H1 (cell line): ENCODE results near the gene R3HDM2. TPM values are rescaled to one million over a fixed set of nuclear protein-coding genes. Genes with fewer than 3 reads are reported as not detected.

ENCODE experiments used
- CHD2 ChIP-seq: IDR thresholded peaks from 2 replicates; pipeline ENCODE4 v1.6.1; 2012; ENCODE audit warnings: low read length, improper control_type of control experiment
- NRF1 ChIP-seq: IDR thresholded peaks from 2 replicates; pipeline ENCODE4 v1.6.1; 2011; ENCODE audit warnings: mild to moderate bottlenecking, low read depth, low read length, improper control_type of control experiment
- POLR2AphosphoS5 ChIP-seq: IDR thresholded peaks from 2 replicates; pipeline ENCODE4 v1.6.1; 2011; ENCODE audit warnings: low read depth, low read length
- polyA plus RNA-seq, 7 experiments: library from polyadenylated mRNA; depleted of rRNA in 3 of 7; stranded (reverse) in 5 of 7; unstranded in 2 of 7; fragments of >200 nt in 5 of 7; fragments of 200-250 nt in 2 of 7; gene quantifications; 1 replicate in 5 of 7; 2 replicates in 1 of 7; 4 replicates in 1 of 7; pipeline versions ENCODE4 v1.2.1 to v1.2.3, GENCODE V29; 2011 to 2013; ENCODE audit warnings: missing spikeins in 2 of 7, mixed read lengths in 2 of 7
- total RNA-seq: library from RNA; stranded (reverse); fragmentation: NEBNext Ultra II Directional; extraction: Animal tissue kit (Norgen Biotek cat#: 25700); gene quantifications from 2 replicates; pipeline ENCODE4 v1.2.1, GENCODE V29; 2021

The R3HDM2 gene
- total and polyA plus RNA-seq, 2 of the 8 experiments (the other 6 are each of a cell fraction or from before 2014, with no cell fraction given), result 25.6 to 27.0 TPM

DNA sequence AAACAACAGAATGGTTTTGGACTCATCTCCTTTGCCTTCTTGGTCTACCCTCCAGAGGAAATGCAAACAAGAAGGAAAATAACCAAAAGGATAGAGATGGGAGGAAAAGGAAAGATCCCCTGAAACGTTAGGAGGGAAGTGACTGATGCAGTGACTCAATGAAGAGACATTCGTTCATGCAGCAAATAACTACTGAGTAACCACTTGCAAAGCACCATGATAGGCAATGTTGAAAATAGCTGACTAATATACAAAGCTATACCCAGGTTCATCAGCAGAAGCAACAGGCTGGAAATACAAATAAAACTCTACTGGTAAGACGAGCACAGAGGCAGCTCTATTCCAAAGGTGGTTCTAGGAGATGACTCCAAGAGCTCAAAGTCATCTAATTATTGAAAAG, 41.8 kb downstream of the R3HDM2 start (continued):
- no peak for TF ChIP-seq POLR2AphosphoS5
- TF ChIP-seq CHD2, result no peak
- TF ChIP-seq NRF1, result no peak
